Measurements from ENCODE around the gene PXN.
"Not testable (repeated sequence)": the region's sequence is repeated elsewhere in the genome, so short reads cannot be mapped to it uniquely, and the experiment has no call there.

Gene PXN

DNA sequence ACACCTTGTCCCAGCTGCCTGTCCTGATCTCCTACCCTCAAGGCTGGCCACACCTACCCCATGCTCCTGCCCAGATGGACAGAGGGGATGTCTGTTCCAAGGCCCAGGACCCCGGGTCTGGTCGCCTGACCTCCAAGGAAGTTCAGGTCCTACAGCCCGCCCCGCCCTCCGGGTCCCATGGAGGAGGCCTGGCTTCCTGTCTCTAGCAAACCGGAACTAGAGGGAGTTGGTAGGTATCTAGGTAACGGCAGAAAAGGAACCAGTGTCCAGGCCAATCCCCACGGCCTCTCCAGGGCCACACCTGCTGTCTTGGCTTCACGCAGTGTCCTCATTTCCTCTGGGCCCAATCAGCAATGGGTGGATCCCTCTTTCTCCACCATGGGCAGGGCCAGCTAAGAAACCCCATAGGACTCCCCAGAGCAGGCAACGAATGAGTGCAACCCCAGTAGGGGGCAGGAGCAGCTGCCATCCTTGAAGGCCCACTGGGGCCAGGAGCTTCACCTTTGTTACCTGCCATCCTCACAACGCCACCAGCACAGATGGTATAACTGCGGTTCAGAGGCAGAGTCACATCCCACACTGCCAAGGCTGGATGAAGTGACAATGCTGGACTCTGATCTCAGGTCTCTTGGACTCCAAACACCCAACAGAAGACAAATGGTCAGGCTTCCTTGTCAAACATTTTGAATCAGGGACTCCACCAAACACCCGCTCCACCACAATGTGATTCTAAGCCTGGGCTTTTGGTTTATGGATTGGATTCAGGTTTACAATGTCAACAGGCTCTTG lies 39.5 kb downstream of the PXN start:
- DNase-seq (ENCODE audit: low read depth), result no peak

DNA sequence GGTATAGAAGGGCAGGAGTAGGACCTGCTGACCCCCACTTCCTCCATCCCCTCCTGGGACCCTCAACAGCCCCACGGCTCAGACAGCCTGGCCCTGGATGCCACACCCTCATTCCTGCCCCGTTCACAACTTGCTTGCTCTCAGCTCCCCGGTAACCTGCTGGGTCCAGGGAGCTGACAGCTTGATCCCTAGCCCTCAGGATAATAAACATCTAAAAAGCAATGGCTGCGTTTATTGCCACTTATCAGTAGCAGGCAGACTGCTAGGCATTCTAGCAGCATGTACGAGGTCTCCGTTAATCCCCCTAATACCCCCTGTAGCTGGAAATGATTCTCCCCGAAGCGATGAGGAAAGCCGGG lies 40.4 kb downstream of the PXN start:
- no peak for DNase-seq (ENCODE audit: low read depth)

DNA sequence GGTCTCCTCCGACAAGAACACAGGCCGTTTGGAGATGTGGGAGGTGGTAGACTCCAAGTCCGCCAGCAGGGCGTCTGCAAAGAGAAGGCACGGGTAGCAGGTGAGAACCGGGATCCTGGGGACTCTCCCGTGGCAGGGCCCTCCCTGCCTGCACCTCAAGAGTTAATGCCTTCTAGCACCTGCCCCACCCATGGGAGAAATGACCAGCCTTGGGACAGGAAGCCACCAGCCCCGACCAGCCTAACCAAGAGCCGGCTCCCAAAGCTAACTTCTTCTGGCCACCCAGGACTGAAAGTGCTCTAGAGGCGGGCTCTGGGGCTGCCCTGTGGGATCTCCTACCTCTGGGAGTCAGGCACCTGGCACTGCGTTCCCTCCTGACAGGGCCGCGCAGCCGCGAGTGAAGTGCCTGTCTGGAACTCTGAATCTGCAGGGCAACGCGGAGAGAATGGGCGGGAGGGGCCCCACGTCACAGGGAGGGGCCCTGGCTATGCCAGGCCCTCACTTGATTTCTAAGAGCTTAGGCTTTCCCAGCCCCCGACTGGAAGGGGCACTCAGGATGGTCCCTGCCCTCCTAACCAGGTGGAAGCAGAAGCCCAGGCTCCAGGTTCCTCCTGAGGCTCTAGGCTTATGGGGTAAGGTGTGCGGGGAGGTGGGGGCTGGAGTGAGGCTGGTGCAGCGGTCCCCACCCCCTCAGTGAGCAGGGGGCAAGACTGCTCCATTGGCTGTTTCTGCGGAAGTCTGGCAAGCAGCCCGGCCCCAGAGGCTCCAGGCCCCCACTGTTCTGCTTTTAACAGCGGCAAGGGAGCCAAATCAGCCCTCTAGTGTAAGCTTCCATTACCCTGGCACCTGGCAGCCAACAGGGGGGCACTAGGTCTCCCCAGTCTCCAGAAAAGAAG lies 41.0 kb downstream of the PXN start:
- DNase-seq (ENCODE audit: low read depth), result no peak

DNA sequence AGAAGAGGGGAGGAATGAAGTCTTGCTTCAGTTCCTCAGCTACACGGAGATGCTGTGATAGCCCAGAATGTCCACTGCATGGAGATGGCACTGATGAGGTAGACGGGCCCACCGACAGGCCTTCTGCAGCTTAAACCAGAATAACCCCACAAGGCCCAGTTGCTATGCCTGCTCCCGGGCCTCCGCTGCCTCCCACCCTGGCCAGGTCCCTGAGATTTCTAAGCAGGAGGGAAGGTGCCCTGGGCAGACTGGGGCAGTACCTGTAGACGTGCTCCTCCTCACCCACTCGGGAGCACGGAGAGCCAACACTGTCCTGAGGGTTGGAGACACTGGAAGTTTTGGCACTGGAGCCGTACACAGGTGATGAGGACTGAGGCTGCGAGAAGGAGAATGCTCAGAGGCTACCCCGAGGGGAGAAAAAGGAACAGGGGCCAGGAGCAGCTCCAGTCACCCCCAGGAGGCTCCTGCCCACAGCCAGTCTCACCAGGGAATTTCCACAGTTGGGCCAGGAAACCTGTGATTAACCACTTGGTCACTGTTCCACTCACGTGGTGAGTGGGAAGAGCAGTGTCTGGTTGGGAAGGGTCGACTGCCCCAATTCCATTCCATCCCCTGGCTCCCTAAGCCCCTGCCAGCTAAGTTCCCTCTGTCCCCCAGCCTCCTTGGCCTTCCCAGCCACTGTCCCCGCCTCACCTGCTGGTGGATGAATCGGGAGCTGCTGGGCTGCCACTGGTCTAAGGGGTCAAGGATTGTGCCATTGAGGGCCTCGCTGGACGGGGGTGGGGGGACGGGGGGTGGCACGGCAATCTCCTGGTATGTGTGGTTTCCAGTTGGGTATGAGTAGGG lies 41.8 kb downstream of the PXN start:
- no peak for DNase-seq (ENCODE audit: low read depth)

DNA sequence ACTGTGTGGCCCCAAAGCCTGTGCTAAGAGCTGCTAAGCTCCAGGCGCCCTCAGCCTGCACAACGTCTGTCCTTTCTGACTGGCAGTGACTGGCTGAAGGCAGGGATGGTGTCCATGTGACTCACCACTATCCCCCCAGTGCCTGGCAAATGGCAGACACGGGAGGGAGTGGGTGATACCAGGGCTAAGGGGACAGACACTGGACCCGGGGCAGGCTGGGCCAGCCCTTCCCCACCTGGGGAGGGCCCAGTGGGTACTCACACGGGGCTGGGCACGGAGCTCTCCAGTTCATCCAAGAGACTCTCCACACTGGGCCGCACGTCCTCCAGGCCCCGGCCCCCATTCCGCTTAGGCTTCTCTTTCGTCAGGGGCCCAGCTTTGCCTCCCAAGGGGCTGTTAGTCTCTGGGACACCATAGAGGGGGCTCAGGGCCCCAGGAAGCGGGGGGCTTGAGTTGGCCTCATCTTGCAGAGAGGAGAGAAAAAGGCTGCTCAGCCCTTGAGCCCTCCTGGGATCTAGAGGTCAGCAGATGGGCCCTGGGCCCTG lies 43.2 kb downstream of the PXN start:
- DNase-seq (ENCODE audit: low read depth), result no peak

DNA sequence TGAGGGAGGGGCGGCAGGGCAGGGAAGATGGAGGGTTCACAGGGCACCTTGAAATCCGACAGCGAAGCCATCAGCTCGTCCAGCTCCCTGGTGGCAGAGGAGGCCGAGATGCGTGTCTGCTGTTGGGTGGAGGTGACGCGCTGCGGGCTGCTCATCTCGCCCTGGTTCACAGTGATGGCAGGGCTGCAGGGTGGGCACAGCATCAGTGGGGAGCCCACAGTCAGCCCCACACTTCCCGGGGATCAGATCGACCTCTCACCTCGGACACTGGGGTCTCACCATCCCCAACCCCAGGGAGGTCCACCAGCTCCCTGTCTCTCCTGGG lies 44.0 kb downstream of the PXN start:
- DNase-seq (ENCODE audit: low read depth), result no peak

DNA sequence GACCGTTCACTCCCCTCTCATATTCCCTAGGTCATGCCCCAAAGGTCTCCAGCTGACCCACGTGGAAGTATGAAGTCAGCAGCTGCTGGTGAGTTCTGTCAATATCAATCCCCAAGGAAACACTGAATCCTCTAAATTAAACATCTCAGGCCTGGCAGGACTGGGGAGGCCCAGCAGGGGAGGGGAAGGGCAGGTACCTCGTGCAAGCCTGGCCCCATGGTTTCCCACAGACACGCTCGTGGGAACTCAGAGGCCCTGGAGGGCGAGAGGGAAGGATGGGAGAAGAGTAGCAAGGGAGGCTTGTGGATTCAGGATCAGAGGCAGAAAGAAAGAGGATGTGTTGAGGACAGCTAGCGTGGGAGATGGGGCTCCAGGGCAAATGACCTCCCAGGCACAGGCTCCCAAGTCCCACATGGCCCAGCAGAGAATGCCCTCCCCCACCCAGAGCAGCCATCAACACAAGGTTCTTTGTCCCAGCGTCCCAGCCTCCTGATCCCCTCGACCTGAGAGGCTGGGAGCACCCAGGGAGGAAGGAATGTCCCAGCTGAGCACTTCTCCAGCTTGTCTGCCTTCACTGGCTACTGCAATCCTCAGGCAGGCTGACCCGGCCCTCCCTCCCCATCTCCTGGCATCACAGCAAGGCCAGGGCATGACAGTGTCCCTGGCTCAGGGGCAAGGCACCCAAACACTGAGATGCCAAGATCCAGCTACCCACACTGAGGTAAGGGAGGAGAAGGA lies 44.5 kb downstream of the PXN start:
- no peak for DNase-seq (ENCODE audit: low read depth)

DNA sequence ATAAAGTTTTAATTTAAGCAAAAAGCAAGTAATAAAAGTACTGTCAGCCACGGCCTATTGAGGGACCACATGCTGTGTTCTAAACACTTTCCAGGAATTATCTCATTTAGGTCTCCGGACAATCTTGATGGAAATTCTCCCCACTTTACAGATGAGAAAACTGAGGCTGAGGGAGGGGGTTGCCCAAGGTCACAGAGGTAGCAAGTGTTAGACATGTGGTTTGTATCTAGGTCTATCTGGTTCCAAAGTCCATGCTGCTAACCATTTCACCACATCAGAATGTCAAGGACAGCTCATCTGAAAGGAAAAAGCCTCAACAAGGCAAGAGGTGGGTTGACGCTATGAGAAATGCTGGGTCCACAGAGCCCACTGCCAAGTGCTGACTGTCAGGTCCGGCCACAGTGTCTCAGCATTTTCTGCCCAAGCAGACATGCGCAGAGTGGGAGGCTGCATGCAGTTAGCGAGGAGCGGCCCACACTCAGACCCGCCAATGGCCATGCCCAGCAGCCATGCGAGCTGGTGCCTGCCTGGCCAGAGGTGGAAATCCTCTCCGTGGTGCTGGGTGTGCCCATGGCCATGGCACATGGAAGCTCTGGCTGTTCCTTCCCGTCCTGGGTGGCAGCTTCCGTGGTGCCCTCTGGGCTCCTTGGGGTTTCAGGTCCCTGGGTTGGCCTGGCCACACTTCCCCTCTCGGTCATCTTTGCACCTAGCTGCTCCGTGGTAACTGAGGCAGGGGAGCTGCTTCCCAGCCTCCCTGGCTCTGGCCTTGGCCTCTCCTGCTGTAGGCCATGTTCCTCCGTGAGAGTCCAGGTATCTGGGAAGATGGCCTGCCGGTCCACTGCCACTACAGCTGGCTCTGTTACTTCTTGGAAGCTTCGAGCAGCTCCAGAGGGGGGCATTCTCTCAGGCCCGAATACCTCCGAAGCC lies 46.6 kb downstream of the PXN start:
- no peak for DNase-seq (ENCODE audit: low read depth)

DNA sequence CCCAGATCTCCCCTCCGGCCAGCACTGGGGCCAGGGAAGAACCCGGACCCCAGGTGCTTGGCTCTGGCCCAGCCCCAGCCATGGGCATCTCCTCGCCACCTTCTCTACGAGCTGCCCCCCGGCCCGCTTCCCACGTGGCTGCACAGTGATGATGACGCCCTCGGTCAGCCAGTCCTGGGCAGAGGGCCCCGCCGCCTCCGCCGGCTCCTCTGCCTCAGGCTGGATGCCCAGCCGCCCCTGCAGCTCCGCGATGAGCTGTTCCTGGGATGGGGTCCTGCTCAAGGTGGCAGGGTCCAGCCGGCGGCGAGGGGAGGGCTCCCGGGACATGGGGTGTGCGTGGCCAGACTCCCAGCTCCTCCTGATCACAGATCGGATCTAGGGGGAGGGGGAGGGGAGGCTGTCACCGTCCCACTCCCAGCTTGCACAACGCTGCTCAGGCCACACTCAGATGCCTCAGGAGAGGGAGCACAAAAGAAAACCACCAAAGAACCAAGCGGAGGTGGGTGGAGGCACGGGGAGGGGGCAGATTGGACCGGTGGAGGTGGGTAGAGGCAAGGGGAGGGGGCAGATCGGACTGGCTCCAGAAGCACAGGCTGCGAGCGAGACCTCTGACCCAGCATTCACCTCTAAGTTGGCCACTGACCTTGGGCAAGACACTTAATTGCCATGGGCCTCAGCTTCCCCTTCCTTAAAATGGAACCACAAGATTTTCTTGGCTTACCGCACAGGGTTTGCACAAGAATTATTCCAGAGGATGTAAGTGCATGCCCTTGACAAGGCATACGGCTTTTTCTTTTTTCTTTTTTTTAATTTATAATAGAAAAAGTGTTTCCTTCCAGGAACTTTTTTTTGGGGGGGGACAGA lies 48.6 kb downstream of the PXN start:
- DNase-seq (ENCODE audit: low read depth), result no peak

DNA sequence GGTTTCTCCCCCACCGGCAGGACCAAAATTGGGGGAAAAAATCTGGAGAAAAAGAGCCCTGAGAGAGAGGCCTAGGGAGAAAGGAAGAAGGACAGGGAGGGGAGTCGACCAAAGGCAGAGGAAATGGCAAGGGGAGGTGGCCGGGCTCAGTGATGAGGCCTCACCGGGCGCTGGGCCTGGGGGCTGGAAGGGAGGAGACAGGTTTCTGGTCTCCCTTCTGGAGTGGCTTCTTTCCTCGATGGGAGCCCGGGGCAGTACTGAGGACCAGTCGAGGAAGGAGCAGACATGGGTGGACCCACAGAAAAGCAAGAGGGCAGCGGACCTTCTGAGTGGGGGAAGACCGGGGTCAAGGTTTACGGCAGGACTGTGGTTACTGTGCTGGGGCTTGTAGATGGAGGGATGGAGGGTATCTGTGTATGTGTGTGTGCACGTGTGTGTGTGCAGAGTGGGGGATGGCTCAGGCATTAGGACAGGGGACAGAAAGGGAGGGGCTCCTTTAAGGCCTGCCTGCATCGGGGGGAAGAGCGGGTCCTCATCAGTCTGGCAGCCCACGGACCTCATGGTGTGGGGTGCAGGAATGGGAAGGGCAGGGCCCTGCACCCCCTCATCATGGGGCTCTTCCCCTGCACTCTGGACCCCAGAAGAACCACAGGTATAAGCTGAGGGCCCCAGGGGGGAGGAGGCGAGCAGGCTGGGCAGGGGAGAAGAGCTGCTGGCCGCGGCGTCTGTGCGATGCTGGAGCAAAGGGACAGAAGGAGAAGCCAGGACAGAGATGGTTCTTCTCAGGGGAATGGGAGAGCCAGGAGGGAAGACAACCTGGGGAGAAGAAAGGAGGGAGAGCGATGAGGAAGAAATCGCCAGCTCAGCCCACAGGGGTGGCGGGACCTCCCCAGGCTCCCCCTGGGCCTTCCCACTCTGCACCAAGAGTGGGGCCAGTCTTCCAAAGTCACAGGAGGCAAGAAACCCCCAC lies 49.5 kb downstream of the PXN start:
- DNase-seq (ENCODE audit: low read depth), result no peak

DNA sequence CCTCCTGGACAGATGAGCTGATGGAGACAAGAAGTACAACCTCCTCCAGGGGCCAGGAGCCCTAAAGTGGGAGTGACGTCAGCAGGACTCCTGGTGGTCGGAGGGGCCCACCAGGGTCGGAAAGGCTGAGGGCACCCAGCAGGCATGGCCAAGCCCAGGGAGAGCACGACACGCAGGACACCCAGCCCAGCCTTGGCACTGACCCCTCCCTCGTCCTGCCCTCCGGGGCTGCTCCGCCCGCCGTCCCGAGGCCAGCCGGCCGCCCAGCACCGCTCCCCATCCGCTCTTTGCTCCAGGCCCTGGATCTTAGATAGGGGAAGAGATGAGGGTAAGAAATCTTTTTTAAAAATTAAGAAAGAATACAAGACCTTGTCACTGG lies 50.2 kb downstream of the PXN start:
- no peak for DNase-seq (ENCODE audit: low read depth)

DNA sequence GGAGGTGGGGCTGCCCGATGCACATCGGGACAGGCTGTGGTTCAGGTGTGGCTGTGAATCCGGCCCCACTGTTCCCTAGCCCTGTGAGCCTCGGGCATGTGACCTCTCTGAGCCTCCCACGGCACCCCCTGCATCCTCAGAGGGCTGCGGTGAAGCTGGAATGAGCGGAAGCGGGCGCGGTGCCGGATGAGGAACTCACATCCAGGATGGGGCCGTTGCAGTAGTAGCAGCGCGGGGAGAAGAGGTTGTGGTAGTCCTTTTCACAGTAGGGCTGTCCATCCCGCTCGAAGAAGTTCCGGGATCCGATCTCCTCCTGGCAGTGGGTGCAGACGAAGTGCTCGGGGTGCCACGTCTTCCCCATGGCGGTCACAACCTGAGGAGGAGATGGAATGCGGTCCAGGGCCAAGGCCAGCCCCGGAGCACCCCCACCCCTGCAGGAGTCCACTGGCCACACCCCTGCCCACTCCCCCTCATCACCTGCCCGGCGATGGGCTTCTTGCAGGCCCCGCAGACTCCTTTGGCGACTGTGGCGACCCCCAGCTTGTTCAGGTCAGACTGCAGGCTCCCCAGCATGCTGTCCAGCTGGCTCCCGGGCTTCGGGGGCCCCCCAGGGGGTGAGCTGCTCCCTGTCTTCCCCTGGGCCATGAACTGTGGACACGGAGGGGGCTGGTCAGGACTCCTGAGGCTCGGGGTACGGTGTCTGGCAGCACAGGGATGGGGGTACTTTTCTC lies 50.7 kb downstream of the PXN start:
- DNase-seq (ENCODE audit: low read depth), result no peak

DNA sequence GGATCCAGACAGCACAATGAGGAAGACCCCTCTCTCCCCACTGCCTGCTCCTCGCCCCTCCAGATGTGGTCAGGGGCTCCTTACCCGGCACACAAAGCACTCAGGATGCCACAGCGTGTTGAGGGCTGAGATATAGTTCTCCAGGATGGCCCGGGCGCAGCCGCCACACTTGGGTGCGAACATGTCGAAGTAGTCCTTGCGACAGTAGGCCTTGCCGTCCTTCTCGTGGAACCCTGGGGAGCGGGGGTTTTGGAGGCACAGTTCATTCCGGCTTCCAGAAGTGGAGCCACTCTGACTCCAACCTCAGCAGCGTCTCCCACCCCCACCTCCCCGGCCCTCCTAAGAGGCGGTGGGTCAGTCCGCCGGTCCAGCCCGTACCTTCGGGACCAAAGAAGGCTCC lies 51.8 kb downstream of the PXN start:
- DNase-seq (ENCODE audit: low read depth), result no peak

DNA sequence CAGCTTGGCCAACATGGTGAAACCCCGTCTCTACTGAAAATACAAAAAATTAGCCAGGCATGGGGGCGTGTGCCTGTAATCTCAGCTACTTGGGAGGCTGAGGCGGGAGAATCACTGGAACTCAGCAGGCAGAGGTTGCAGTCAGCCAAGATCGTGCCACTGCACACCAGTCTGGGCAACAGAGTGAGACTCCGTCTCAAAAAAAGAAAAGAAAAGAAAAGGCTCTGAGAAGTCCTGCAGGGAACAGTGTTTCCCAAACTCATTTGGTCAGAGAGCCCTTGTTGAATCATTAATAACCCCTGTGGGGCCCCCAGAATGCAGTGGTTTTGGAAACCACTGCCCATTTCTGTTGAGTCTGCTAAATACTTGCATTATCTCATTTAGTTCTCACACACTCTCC lies 52.3 kb downstream of the PXN start:
- not testable (repeated sequence) for DNase-seq (ENCODE audit: low read depth)

DNA sequence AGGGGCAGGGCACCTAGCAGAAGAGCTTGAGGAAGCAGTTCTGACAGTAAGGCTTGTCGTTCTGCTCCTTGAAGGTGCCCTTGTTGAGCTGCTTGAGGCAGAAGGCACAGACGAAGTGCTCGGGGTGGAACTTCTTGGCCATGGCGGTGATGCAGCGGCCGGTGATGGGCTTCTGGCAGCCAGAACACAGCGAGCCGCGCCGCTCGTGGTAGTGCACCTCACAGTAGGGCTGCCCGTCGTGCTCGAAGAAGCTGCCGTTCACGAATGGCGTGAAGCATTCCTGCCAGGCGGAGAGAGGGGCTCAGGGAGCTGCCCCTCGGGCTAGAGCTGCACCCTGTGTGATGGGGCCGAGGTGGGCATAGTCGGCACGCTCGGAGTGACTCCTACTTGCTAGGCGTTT lies 53.2 kb downstream of the PXN start:
- no peak for DNase-seq (ENCODE audit: low read depth)

DNA sequence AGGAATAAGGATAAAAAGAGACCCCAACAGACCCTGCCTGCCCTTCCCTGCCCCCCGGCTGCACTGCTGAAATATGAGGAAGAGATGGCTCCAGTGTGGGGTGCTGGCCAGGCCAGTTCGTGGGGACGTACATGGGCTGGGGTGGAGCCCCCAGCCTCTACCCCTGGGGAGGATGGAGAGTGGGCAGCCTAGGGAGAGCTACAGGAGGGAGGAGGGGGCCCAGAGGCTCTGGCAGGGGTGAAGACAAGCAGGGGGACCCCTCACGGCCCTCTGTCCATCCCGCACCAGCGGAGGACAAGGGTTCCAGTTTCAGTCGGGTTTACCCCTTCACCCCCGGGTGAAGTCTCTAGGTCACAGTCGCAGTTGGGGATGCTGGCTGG lies 53.6 kb downstream of the PXN start:
- DNase-seq (ENCODE audit: low read depth), result no peak

DNA sequence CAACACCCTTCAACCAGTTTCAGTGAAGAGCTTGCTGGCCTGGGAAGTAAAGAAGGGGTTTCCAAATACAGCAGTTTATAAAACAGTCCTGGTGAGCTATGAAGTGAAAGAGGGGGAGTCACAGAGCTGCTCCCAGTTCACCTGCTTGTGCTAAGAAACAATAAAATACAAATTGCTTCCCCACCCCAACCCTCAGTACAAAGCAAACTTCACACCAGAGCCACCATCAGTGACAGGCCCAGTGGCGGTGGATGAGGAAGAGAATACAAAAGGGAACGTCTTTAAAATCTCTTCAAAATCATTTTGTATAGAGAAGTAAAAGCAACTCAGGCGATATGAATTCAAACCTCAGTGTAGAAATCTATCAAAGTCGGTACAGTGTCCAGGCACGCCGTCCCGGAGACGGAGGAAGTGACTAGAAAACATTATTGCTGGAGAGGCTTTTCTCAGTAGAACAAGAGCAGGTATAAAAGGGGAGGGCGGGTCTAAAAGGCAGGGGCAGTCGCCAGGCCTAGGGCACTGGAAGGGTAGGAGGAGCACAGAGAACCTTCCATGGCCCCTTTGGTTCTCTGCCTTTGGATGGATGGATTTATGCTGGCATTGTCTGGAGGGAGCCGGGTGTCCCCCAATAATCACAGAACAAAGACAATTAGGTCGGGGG lies 54.2 kb downstream of the PXN start:
- DNase-seq (ENCODE audit: low read depth), result no peak

All from activated gamma-delta T cell treated with anti-CD3 and anti-CD28 coated beads, Interleukin-2, amount 50 U/mL, for 16 hours (primary cell).